Medulla oblongata (tissue), 1 donor: ENCODE measurements around the gene TMEM209.
"Not testable (repeated sequence)": the region's sequence is repeated elsewhere in the genome, so short reads cannot be mapped to it uniquely, and the experiment has no call there.

ENCODE experiments used
- DNase-seq: peaks from one replicate; pipeline ENCODE4 v3.0.0-alpha.2; 2015; ENCODE audit errors: extremely low spot score

Gene TMEM209

GRCh38 chr7:130205084-130205947, at the start of gene TMEM209:
TSS of gene TMEM209 (minus strand) at chr7:130205406. CDS start at chr7:130205375, 31 bp downstream.
- peak; percentile 98 for DNase-seq

GRCh38 chr7:130254555-130254954, 49.3 kb upstream of the TMEM209 start:
- no peak for DNase-seq

GRCh38 chr7:130249626-130250025, 44.4 kb upstream of the TMEM209 start:
- not testable (repeated sequence) for DNase-seq

GRCh38 chr7:130248842-130249241, 43.6 kb upstream of the TMEM209 start:
- not testable (repeated sequence) for DNase-seq

GRCh38 chr7:130246491-130246890, 41.3 kb upstream of the TMEM209 start:
- DNase-seq, result not testable (repeated sequence)

GRCh38 chr7:130243486-130243885, 38.3 kb upstream of the TMEM209 start:
- not testable (repeated sequence) for DNase-seq

- peak; percentile 59 for DNase-seq
Measured at GRCh38 chr7:130242198-130243014, 37.2 kb upstream of the TMEM209 start.

GRCh38 chr7:130240240-130240639, 35.0 kb upstream of the TMEM209 start:
- DNase-seq, result no peak

GRCh38 chr7:130236361-130236760, 31.2 kb upstream of the TMEM209 start:
- not testable (repeated sequence) for DNase-seq

- no peak for DNase-seq
Measured at GRCh38 chr7:130234078-130234477, 28.9 kb upstream of the TMEM209 start.

GRCh38 chr7:130232209-130232608, 27.0 kb upstream of the TMEM209 start:
- DNase-seq, result no peak

- peak; percentile 66 for DNase-seq
Measured at GRCh38 chr7:130231792-130232191, 26.6 kb upstream of the TMEM209 start.

- DNase-seq, result not testable (repeated sequence)
Measured at GRCh38 chr7:130229981-130230380, 24.8 kb upstream of the TMEM209 start.

- DNase-seq, result peak; percentile 19
Measured at GRCh38 chr7:130228840-130229502, 23.8 kb upstream of the TMEM209 start.

- DNase-seq, result peak; percentile 81
Measured at GRCh38 chr7:130227883-130228575, 22.8 kb upstream of the TMEM209 start.

- DNase-seq, result no peak
Measured at GRCh38 chr7:130226333-130226732, 21.1 kb upstream of the TMEM209 start.

GRCh38 chr7:130224923-130225322, 19.7 kb upstream of the TMEM209 start:
- not testable (repeated sequence) for DNase-seq

- DNase-seq, result no peak
Measured at GRCh38 chr7:130224210-130224609, 19.0 kb upstream of the TMEM209 start.

GRCh38 chr7:130223646-130224045, 18.4 kb upstream of the TMEM209 start:
- no peak for DNase-seq

- DNase-seq, result no peak
Measured at GRCh38 chr7:130221746-130222145, 16.5 kb upstream of the TMEM209 start.

- DNase-seq, result no peak
Measured at GRCh38 chr7:130219871-130220270, 14.7 kb upstream of the TMEM209 start.
